PC-3 (cell line): ENCODE results near the gene ASPSCR1.
"Not testable (repeated sequence)": the region's sequence is repeated elsewhere in the genome, so short reads cannot be mapped to it uniquely, and the experiment has no call there.

Source experiments
- EZH2 ChIP-seq: fragments of 300-600 bp; sonication (generic); IDR thresholded peaks from one replicate; pipeline ENCODE4 v1.6.1; 2017; ENCODE audit warnings: antibody characterized with exemption, mild to moderate bottlenecking, low read length; ENCODE audit not compliant: unreplicated experiment
- TF ChIP-seq, protein P1 (sequence below): fragments of 300-600 bp; sonication (generic); conservative IDR thresholded peaks from 2 replicates; pipeline ENCODE4 v1.5.1; 2017; ENCODE audit warnings: antibody characterized with exemption, low read depth, mild to moderate bottlenecking, low read length

DNA sequence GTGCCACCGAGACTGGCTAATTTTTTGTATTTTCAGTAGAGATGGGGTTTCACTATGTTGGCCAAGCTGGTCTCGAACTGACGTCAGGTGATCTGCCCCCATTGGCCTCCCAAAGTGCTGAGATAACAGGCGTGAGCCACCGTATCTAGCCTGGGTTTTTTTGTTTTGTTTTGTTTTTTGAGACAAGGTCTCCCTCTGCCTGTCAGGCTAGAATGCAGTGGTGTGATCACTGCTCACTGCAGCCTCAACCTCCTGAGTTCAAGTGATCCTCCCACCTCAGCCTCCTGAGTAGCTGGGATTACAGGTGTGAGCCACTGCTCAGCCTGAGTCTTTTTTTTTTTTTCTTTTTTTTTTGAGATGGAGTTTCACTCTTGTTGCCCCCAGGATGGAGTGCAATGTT is 24.0 kb upstream of the ASPSCR1 start:
- TF ChIP-seq, protein P1, sequence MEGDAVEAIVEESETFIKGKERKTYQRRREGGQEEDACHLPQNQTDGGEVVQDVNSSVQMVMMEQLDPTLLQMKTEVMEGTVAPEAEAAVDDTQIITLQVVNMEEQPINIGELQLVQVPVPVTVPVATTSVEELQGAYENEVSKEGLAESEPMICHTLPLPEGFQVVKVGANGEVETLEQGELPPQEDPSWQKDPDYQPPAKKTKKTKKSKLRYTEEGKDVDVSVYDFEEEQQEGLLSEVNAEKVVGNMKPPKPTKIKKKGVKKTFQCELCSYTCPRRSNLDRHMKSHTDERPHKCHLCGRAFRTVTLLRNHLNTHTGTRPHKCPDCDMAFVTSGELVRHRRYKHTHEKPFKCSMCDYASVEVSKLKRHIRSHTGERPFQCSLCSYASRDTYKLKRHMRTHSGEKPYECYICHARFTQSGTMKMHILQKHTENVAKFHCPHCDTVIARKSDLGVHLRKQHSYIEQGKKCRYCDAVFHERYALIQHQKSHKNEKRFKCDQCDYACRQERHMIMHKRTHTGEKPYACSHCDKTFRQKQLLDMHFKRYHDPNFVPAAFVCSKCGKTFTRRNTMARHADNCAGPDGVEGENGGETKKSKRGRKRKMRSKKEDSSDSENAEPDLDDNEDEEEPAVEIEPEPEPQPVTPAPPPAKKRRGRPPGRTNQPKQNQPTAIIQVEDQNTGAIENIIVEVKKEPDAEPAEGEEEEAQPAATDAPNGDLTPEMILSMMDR, result not testable (repeated sequence)
- TF ChIP-seq EZH2, result not testable (repeated sequence)
